ENCODE measurements around the gene SMIM27.

Gene SMIM27

DNA sequence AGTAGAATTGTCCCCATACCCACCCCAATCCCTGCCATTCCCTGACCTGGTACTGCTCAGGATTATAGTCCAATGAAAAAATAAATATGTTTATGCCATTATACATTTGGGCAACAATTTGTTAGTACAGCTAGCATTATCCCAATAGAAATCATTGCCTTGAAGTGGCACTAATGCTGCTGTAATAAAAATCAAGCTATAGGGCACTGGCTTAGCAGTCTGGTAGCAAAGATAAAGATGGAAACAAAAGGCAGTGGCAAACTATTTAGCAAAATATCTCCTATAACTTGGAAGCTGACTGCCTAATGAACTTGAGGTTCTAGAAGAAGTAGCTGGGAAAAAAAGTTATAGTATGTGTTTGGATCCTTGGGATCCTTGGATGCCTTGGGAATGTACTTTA lies 2.5 kb downstream of the SMIM27 start:
- no peak for DNase-seq (ENCODE audit: low read depth)
- H3K4me3 ChIP-seq (ENCODE audit: low read depth, low read length): no peak overlapping the region
- TF ChIP-seq CTCF (conservative IDR thresholded peaks at IDR 0.05; ENCODE audit: low read depth, low read length): no peak

- TF ChIP-seq CTCF (conservative IDR thresholded peaks at IDR 0.05; ENCODE audit: low read depth, low read length): no peak
- DNase-seq (ENCODE audit: low read depth): no peak
- no peak overlapping the region for H3K4me3 ChIP-seq (ENCODE audit: low read depth, low read length)
Measured at GRCh38 chr9:32558408-32558934, 6.3 kb downstream of the SMIM27 start.

- no peak overlapping the region for H3K4me3 ChIP-seq (ENCODE audit: low read depth, low read length)
- TF ChIP-seq CTCF (conservative IDR thresholded peaks at IDR 0.05; ENCODE audit: low read depth, low read length): no peak
- DNase-seq (ENCODE audit: low read depth): no peak
Measured at GRCh38 chr9:32565967-32566366, 13.8 kb downstream of the SMIM27 start.

DNA sequence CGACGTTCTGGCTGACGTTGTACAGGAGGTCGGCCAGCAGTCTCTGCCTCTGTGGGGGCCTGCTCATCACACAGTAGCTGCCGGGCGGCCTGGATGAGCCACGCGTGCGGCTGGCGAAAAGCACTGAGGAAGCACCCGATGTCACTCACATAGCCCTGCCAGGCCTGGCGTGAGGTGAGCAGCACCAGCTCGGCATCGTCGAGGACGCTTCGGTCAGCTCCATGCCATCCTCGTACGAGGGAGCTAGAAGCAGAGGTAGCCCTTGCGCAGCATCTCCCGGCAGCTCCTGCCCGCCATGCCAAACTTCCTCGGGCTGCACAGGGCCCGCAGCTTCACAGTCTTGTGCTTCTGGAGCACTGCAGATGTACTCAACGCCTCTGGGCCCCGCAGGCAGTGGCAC lies 14.6 kb downstream of the SMIM27 start:
- H3K4me3 ChIP-seq (ENCODE audit: low read depth, low read length): no peak overlapping the region
- no peak for TF ChIP-seq CTCF (conservative IDR thresholded peaks at IDR 0.05; ENCODE audit: low read depth, low read length)
- DNase-seq (ENCODE audit: low read depth): no peak

DNA sequence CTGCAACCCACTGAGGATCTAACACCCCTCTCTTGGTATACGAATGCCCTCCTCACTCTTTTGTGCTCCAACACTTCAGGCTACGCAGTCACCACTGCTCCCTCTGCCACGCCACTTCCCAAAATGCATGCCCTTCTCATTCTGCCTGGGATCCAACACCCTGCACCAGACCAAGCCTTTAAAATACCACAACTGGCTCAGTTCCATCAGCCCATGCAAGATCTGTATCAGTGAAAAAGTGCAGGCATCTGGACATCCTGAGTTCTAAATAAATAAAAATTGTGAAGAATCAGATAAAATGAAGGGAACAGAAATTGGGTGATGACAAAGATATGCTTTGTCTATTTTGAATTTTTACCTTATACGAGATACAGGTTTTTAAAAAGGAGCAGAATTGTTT lies 18.1 kb downstream of the SMIM27 start:
- no peak for DNase-seq (ENCODE audit: low read depth)
- no peak overlapping the region for H3K4me3 ChIP-seq (ENCODE audit: low read depth, low read length)
- TF ChIP-seq CTCF (conservative IDR thresholded peaks at IDR 0.05; ENCODE audit: low read depth, low read length): no peak

- peak; percentile 84 for TF ChIP-seq CTCF (conservative IDR thresholded peaks at IDR 0.05; ENCODE audit: low read depth, low read length)
- peak overlapping the region; percentile 92 for H3K4me3 ChIP-seq (ENCODE audit: low read depth, low read length)
- DNase-seq (ENCODE audit: low read depth): peak; percentile 89
Measured at GRCh38 chr9:32571969-32572899, 20.1 kb downstream of the SMIM27 start.
